GM06990 (cell line): ENCODE data around the gene SDK1.

Experiments used
- DNase-seq: peaks from one replicate; pipeline ENCODE4 v3.0.0-alpha.2; 2011; ENCODE audit not compliant: insufficient read length; ENCODE audit errors: extremely low read depth
- H3K27me3 ChIP-seq: replicated peaks from 2 replicates; pipeline ENCODE4 v1.6.0; 2011; ENCODE audit warnings: low read length; ENCODE audit not compliant: control insufficient read depth, insufficient read depth
- H3K36me3 ChIP-seq: 2 replicates; pipeline ENCODE4 v1.5.1; 2011; ENCODE audit warnings: low read length; ENCODE audit not compliant: control insufficient read depth, insufficient read depth
- H3K4me3 ChIP-seq: replicated peaks from 2 replicates; pipeline ENCODE4 v1.5.1; 2011; ENCODE audit warnings: low read depth, mild to moderate bottlenecking, control low read depth, low read length
- CTCF ChIP-seq: IDR thresholded peaks from 2 replicates; pipeline ENCODE4 v1.5.1; 2011; ENCODE audit warnings: low read length, control low read depth, mild to moderate bottlenecking, inconsistent platforms; ENCODE audit not compliant: insufficient read depth, poor library complexity, severe bottlenecking

SDK1 gene

GRCh38 chr7:3780016-3780415 lies 479.0 kb downstream of the SDK1 start:
- Histone ChIP-seq H3K27me3 (no peaks in the 10 kb centered on the region), H3K36me3 (no peaks in the 10 kb centered on the region), H3K4me3 (no peak overlapping the region)
- DNase-seq: no peak
- TF ChIP-seq CTCF: no peak

- no peak overlapping the region for H3K4me3 ChIP-seq
- no peaks in the 10 kb centered on the region for H3K36me3 ChIP-seq
- H3K27me3 ChIP-seq: no peaks in the 10 kb centered on the region
- DNase-seq: no peak
- no peak for TF ChIP-seq CTCF
Measured at GRCh38 chr7:3780525-3780924, 479.5 kb downstream of the SDK1 start.

GRCh38 chr7:3781607-3782006 lies 480.6 kb downstream of the SDK1 start:
- Histone ChIP-seq H3K4me3 (no peak overlapping the region), H3K36me3 (no peaks in the 10 kb centered on the region), H3K27me3 (no peaks in the 10 kb centered on the region)
- no peak for TF ChIP-seq CTCF
- DNase-seq: no peak

- H3K4me3 ChIP-seq: no peak overlapping the region
- DNase-seq: no peak
- no peaks in the 10 kb centered on the region for H3K27me3 ChIP-seq
- H3K36me3 ChIP-seq: no peaks in the 10 kb centered on the region
- TF ChIP-seq CTCF: no peak
Measured at GRCh38 chr7:3787717-3788264, 486.7 kb downstream of the SDK1 start.

GRCh38 chr7:3790803-3791202 lies 489.8 kb downstream of the SDK1 start:
- Histone ChIP-seq H3K27me3 (no peaks in the 10 kb centered on the region), H3K36me3 (no peaks in the 10 kb centered on the region), H3K4me3 (no peak overlapping the region)
- DNase-seq: no peak
- no peak for TF ChIP-seq CTCF

- Histone ChIP-seq H3K36me3 (no peaks in the 10 kb centered on the region), H3K27me3 (no peaks in the 10 kb centered on the region), H3K4me3 (no peak overlapping the region)
- no peak for DNase-seq
- TF ChIP-seq CTCF: no peak
Measured at GRCh38 chr7:3791327-3791726, 490.3 kb downstream of the SDK1 start.
